Measurements from ENCODE around the gene LPO. TPM values are rescaled to one million over a fixed set of nuclear protein-coding genes. Genes with fewer than 3 reads are reported as not detected.
A peak's percentile ranks its signal among the peaks of the same experiment; 100 is the strongest.

The LPO gene
- total RNA-seq, 4 donors from 2014 or later, result 0.06 to 0.59 TPM; not detected in 2

DNA sequence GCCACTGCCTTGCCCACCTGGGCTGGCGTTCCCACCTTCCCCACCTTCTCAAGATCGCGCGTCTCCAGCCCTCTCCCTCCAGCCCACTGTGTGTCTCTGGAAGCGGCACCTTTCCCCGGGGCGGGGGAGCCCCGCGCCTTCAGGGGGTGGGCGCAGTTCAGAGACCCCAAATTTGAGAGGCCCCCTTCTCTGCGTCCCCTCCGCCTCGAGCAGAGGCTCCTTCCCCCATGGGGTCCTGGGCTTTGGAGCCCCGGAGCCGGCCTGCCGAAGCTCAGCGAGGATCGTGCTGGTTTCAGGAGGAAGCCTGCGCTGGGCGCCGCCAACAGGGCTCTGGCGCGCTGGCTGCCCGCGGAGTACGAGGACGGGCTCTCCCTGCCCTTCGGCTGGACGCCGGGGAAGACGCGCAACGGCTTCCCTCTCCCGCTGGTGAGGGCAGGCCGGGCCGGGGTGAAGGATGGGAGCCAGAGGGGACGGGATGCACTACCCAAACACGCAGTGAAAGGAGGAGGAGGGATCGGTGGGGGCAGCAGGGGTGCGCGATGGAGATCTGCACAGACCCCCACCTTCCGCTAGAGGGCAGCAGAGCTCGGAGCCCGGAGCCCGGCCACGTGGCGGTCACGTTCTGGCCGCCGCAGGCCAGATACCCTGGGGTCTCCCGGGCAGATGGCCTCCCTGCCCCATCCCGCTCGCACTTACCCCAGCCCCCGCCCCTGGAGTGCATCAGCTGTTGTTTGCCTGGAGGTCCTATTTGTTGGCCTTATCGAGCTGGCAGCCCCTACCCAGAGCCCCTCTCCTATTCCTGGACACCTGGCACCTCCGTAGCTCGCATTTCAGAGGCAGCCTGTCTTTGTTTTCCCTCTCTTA is 11.1 kb downstream of the LPO start:
- intact Hi-C loops (cut with DNase I; ENCODE audit: low total_unique reads), result no loop called here
- DNase-seq (ENCODE audit: low spot score in 2 of 2), result peak in 1 of 2 donors; percentile 93
- WGBS, 2 donors, result 5 to 8% methylated on average over 31 to 44 of the region's 57 CpGs

DNA sequence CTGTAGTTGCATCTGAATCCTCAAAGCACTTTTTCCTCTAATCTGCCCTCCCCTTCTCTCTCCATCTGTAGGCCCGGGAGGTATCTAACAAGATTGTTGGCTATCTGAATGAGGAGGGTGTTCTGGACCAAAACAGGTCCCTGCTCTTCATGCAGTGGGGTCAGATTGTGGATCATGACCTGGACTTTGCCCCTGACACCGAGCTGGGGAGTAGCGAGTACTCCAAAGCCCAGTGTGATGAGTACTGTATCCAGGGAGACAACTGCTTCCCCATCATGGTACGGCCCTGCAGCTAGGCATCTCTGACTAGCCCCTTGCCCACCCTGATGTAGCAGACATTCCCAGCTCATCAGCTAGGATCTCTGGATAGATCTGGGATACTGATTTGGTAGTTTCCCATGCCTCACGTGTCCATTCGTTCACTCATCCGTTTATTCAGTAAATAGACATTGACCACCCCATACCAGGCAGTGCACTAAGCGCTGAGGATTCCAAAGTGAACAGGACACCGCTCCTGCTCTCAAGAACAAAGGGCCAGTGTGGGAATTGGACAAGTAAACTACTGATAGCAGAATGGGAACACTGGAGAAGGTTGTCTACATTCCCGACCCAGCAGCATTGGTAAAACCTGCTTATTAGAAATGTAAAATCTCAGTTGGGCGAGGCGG is 12.1 kb downstream of the LPO start:
- peak in 1 of 2 donors; percentile 32 for DNase-seq (ENCODE audit: low spot score in 2 of 2)
- intact Hi-C loops (cut with DNase I; ENCODE audit: low total_unique reads), result no loop called here
- no peak for TF ChIP-seq POLR2A (IDR thresholded peaks at IDR 0.05)
- TF ChIP-seq, protein P1, sequence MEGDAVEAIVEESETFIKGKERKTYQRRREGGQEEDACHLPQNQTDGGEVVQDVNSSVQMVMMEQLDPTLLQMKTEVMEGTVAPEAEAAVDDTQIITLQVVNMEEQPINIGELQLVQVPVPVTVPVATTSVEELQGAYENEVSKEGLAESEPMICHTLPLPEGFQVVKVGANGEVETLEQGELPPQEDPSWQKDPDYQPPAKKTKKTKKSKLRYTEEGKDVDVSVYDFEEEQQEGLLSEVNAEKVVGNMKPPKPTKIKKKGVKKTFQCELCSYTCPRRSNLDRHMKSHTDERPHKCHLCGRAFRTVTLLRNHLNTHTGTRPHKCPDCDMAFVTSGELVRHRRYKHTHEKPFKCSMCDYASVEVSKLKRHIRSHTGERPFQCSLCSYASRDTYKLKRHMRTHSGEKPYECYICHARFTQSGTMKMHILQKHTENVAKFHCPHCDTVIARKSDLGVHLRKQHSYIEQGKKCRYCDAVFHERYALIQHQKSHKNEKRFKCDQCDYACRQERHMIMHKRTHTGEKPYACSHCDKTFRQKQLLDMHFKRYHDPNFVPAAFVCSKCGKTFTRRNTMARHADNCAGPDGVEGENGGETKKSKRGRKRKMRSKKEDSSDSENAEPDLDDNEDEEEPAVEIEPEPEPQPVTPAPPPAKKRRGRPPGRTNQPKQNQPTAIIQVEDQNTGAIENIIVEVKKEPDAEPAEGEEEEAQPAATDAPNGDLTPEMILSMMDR (IDR thresholded peaks at IDR 0.05), result no peak
- 93 to 94% methylated on average over 12 of the region's 12 CpGs for WGBS, 2 donors
- no peak overlapping the region for H3K4me3 ChIP-seq (ENCODE audit: low read depth, poor library complexity, severe bottlenecking)

More for the DNA sequence above, 11.1 kb downstream of the LPO start:
- H3K4me3 ChIP-seq (ENCODE audit: low read depth, poor library complexity, severe bottlenecking), result peak overlapping the region; percentile 4
- TF ChIP-seq POLR2A (IDR thresholded peaks at IDR 0.05), result no peak
- TF ChIP-seq, protein P1 (IDR thresholded peaks at IDR 0.05), result peak in 1 of 3 donors; percentile 53

DNA sequence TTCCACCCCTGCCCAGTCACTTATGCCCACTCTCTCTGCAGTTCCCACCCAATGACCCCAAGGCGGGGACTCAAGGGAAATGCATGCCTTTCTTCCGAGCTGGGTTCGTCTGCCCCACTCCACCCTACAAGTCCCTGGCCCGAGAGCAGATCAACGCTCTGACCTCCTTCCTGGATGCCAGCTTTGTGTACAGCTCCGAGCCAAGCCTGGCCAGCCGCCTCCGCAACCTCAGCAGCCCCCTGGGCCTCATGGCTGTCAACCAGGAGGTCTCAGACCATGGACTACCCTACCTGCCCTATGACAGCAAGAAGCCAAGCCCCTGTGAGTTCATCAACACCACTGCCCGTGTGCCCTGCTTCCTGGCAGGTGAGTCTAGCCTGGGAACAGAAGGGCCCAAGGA is 13.8 kb downstream of the LPO start:
- TF ChIP-seq, protein P1 (IDR thresholded peaks at IDR 0.05), result no peak
- TF ChIP-seq POLR2A (IDR thresholded peaks at IDR 0.05), result no peak
- intact Hi-C loops (cut with DNase I; ENCODE audit: low total_unique reads), result no loop called here
- H3K4me3 ChIP-seq (ENCODE audit: low read depth, poor library complexity, severe bottlenecking), result no peak overlapping the region
- peak in 1 of 2 donors; percentile 69 for DNase-seq (ENCODE audit: low spot score in 2 of 2)
- WGBS, 2 donors, result 62 to 64% methylated on average over 9 of the region's 9 CpGs

DNA sequence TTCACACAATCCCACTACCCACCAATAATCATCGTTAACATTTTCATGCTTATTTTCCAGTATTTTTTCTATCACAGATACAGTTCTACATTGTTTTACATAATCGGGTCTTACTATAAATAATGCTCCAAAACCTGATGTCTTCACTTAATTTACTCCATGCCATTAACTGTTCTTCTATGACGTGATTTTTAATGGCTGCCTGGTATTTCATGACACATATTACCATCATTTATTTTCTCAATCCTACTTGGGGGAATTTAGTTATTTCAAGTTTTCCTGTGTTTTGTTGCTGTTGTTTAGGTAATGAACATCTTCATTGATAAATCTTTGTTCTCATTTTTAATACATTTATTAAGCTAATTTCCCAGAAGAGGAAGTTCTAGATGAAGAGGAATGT is 14.7 kb downstream of the LPO start:
- no peak for TF ChIP-seq POLR2A (IDR thresholded peaks at IDR 0.05)
- TF ChIP-seq, protein P1 (IDR thresholded peaks at IDR 0.05), result no peak
- WGBS, 2 donors, result 77 to 82% methylated on average over 3 of the region's 3 CpGs
- intact Hi-C loops (cut with DNase I; ENCODE audit: low total_unique reads), result no loop called here
- H3K4me3 ChIP-seq (ENCODE audit: low read depth, poor library complexity, severe bottlenecking), result no peak overlapping the region
- no peak for DNase-seq (ENCODE audit: low spot score in 2 of 2)

DNA sequence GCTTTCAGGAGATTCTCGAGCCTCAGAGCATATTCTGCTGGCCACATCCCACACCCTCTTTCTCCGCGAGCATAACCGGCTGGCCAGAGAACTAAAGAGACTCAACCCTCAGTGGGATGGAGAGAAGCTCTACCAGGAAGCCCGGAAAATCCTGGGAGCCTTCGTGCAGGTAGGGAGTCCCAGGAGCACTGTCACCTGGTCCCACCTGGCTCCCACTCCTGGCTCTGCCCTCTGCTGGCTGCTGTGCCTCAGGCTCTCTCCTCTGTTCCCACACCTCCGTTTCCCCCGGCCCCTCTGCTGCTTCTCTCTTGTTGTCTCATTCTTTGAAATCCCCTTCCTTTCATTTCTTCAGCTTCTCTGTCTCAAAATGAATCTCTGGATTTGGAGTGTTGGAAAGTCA is 16.4 kb downstream of the LPO start:
- TF ChIP-seq POLR2A (IDR thresholded peaks at IDR 0.05), result no peak
- TF ChIP-seq, protein P1 (IDR thresholded peaks at IDR 0.05), result no peak
- WGBS, 2 donors, result 18 to 20% methylated on average over 8 of the region's 8 CpGs
- intact Hi-C loops (cut with DNase I; ENCODE audit: low total_unique reads), result no loop called here
- DNase-seq (ENCODE audit: low spot score in 2 of 2), result peak in 1 of 2 donors; percentile 73
- H3K4me3 ChIP-seq (ENCODE audit: low read depth, poor library complexity, severe bottlenecking), result no peak overlapping the region

Measured in lower leg skin (tissue), 4 donors.